Stimulated activated CD8-positive, alpha-beta memory T cell treated with anti-CD3 and anti-CD28 coated beads, Interleukin-2, amount 100 ng/mL, for 48 hours (primary cell): ENCODE measurements around the gene DONSON.

ENCODE experiments used
- DNase-seq, 2 donors: peaks; one replicate each; pipeline ENCODE4 v3.0.0-alpha.2; 2020; ENCODE audit warnings: low read depth in 2 of 2

The DONSON gene

GRCh38 chr21:33561373-33561772 lies 27.1 kb downstream of the DONSON start:
- no peak for DNase-seq

- DNase-seq: no peak
Observed at GRCh38 chr21:33560965-33561364, 27.5 kb downstream of the DONSON start.

DNA sequence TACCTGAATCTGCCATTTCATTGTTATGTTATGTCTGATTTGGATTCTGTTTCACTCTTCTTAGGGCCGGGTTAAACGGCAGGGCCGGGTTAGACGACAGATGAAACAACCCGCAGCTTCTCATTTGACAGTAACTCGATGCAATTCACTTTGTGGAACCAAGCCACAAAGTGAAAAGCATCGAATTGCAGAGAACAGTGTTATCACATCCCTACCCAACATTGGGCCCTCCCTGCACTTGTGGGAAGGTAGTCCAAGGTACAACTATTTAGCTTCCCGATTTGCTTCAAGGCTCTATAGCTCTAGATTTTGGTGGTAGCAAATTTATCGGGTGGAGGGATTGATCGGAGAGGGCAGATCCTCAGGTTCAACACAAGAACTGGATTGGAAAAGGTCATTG lies 28.7 kb downstream of the DONSON start:
- no peak for DNase-seq

DNA sequence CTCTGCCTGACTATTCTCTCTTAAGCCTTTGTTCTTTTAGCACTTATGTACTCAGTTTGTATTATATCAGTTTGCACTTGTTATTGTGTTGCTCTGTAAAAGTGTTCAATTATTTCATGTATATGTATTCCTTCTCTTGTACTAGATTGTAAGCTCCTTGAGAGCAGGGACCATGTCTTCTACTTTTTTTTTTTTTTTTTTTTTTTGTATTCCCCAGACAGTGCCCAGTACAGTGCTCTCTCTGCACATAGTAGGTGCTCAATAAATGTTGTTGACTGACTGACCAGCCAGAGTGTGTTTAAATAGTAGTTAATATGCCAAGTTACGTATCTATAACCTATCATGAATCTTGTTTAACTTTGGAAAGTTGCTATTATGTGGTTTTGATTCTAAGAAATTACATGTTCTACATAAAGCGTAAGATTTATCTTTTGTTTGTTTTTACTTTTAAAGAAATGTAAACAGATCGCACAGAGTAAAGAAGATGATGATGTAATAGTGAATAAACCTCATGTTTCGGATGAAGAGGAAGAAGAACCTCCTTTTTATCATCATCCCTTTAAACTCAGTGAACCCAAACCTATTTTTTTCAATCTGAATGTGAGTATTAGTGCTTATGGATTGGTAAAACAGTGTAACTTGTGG lies 29.6 kb downstream of the DONSON start:
- no peak for DNase-seq

GRCh38 chr21:33557447-33557846 lies 31.0 kb downstream of the DONSON start:
- no peak for DNase-seq

GRCh38 chr21:33554982-33555344 lies 33.5 kb downstream of the DONSON start:
- DNase-seq: no peak

DNA sequence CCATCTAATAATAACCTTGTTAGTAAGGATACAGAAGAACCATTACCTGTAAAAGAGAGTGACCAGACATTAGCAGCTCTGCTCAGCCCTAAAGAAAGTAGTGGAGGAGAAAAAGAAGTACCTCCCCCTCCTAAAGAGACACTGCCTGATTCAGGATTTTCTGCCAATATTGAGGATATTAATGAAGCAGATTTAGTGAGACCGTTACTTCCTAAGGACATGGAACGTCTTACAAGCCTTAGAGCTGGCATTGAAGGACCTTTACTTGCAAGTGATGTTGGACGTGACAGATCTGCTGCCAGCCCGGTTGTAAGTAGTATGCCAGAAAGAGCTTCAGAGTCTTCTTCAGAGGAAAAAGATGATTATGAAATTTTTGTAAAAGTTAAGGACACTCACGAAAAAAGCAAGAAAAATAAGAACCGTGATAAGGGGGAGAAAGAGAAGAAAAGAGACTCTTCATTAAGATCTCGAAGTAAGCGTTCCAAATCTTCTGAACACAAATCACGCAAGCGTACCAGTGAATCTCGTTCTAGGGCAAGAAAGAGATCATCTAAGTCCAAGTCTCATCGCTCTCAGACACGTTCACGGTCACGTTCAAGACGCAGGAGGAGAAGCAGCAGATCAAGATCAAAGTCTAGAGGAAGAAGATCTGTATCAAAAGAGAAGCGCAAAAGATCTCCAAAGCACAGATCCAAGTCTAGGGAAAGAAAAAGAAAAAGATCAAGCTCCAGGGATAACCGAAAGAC lies 34.1 kb downstream of the DONSON start:
- no peak for DNase-seq

GRCh38 chr21:33552999-33553598 lies 35.4 kb downstream of the DONSON start:
- DNase-seq: no peak

- DNase-seq: no peak
Observed at GRCh38 chr21:33552093-33552998, 36.1 kb downstream of the DONSON start.

GRCh38 chr21:33551664-33552063 lies 36.8 kb downstream of the DONSON start:
- DNase-seq: no peak

GRCh38 chr21:33550772-33551660 lies 37.5 kb downstream of the DONSON start:
- no peak for DNase-seq

GRCh38 chr21:33549848-33550771 lies 38.4 kb downstream of the DONSON start:
- DNase-seq: no peak

DNA sequence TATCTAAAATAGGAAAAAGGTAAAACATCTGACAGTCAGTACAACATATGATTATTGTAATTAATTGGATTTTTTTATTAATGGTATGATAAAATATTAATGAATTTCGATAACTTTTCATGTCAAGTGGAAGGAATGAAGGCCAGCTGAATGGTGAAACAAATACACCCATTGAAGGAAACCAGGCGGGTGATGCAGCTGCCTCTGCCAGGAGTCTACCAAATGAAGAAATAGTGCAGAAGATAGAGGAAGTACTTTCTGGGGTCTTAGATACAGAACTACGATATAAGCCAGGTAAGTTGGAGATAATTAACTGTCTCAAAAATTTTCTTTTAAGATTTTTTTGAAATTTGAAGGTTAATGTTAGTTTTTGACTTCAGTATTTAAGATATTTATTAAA lies 42.4 kb downstream of the DONSON start:
- no peak for DNase-seq

DNA sequence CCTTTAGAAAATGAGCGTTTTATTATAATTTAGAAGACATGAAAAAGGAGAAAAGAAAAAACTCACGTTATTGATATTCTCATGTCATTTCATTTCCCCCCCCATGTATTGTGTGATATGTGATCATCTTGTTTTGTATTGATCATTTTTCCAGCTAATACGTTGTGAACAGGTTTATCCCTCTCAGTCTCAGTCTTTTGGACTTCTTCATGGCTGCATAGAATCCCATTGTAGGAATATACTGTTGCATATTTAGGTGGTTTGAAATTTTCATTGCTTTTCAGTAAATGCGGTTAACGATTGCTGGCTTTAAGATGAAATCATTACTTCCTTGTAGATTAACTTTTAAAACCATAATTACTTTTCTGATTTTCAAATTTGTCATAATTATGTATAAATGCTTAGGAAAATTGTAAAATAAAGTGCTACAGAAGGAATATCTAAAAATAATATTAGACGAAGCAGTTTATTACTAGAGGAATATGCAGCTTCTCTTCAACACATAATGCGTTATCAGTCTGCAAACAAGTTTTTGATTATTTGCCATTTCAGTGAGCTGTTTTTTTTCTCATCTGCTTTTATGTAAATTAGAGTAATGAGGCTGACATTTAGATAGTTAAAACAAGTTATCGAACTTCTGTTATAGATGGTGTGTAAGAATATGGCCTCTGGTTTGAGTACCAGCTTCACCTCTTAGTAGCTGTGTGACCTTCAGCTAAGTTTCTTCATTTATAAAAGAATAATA lies 43.9 kb downstream of the DONSON start:
- DNase-seq: no peak

DNA sequence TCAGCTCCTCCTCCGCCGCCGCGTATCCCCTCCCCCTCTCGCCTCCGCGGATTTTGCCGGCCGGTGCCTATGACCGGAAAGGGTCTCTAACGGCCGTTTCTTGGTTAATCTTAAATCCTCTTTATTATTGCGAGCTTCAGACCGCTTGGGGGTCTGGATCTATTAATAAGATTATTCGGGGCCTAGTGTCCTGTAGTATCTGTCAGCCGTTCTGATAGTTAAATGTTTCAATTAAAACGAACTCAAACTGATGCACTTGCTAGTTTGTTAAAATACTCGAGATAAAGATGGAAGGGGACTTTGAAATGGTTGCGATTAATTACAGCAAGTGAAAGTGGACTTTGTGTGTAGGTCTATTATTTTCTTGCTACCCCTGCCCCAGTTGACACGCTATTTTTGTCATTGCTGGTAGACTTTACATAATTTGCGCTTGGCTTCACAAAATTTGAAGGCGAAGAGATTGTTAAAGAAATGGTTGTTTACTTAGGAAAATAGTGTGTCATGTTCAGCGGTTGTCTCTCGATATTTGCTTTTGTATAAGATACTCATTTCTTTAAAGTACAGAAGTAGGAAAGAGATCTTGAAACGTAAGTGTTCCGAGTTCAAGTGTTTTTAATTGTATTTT lies 44.9 kb downstream of the DONSON start:
- DNase-seq: peak; percentile 68 to 70

DNA sequence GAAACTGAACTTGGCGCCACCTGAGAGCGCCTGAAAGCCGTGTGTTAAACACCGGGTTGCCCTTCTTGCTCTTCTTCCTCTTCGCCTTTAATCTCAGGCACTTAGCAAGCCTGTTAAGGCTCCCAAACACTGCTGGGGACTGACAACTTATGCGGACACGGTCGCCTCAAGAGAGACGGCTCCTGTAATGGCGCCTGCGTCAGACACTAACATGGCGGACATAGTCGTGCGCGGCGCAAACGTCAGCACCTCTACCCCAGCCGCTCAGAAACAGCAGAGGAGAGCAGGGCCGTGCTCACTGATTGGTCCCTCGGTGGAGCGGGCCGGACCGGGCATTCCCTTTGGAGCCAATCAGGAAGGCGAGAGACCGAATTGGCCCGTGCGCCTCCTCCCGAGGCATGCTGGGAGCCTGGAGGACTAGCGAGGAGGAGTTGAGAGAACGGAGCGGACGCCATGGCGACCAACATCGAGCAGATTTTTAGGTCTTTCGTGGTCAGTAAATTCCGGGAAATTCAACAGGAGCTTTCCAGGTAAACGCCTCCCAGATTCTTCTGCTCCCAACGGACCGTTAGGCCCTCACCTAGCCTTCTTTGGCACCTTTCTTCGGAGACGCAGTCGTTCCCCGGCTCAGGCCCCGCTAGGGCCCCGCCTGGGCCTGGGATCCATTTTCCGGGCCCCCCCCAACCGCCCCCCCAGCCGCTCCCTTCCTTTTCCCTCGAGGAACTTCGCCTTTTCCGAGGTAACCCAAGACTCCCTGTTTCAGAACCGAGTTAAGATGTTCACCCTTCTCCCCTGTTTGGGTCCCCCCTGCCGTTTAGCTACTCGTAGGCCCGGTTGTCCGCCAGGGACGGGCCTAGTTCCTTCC lies 45.6 kb downstream of the DONSON start, which contains the start of gene SON:
Gene SON, plus strand, starts transcription at position 399 of the 865 bp plus-strand sequence. Its CDS starts 55 bp downstream, at position 454.
- peak; percentile 91 to 95 for DNase-seq

GRCh38 chr21:33541756-33542639 lies 46.5 kb downstream of the DONSON start, which contains the start of gene GART:
TSS of gene GART (minus strand) at chr21:33542117. CDS start at chr21:33539315, 2,802 bp downstream.
- peak; percentile 79 to 80 for DNase-seq
